ENCODE data around the gene ZNF280B.

Gene ZNF280B

DNA sequence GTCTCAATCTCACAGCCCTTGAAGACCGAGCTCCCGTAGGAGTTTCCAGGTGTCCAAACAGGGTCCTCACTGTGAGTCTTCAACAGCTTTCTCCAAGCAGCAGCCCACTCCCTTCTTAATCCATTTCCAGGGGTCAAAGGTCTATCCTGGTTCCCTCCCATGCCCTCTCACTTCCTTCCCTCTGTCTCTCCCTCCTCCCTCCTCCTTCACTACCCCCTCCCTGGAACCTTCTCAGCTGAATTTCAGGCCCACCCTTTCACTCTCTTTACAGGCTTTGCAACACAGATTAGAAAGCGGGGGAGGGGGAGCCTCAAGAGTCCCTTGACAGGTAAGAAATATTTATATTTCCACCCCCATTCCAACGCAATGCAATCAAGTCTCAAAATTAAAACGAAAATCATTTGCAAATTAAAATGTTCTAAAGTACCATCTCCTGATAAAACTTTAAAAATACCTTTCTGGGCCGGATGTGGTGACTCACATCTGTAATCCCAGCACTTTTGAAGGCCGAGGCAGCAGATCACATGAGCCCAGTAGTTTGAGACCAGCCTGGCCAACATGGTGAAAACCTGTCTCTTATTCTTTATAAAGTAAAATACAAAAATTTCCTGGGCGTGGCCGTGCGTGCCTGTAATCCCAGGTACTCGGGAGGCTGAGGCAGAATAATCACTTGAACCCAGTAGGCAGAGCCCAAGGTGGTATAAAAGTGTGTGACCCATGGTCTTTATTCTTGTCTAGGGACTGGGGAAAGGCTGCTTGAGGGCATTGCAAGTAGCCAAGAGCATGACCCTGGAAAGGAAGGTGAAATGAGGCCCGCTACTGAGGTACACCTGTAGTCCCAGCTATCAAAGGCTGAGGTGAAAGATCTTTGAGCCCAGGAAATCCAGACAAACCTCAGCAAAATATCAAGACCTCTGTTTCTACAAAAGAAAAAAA, 12.4 kb upstream of the ZNF280B start:
- H3K4me3 ChIP-seq (IDR thresholded peaks at IDR 0.05; ENCODE audit: insufficient read depth, low read depth, low read length) = no peak overlapping the region
- TF ChIP-seq CTCF (conservative IDR thresholded peaks at IDR 0.05; ENCODE audit: low read depth, low read length) = no peak
- H3K9ac ChIP-seq = no peak overlapping the region
- no peak overlapping the region for H3K27ac ChIP-seq
- H3K4me2 ChIP-seq = no peak overlapping the region
- H4K20me1 ChIP-seq (ENCODE audit: insufficient read depth) = no peaks in the 10 kb centered on the region
- no peaks in the 10 kb centered on the region for H3K79me2 ChIP-seq (ENCODE audit: insufficient read depth, low read depth)
- no peak overlapping the region for H2AFZ ChIP-seq (ENCODE audit: low read depth)
- no peaks in the 10 kb centered on the region for H3K36me3 ChIP-seq (ENCODE audit: insufficient read depth)
- H3K4me1 ChIP-seq (ENCODE audit: low read depth, poor library complexity, severe bottlenecking) = no peaks in the 10 kb centered on the region
- no peaks in the 10 kb centered on the region for H3K27me3 ChIP-seq (ENCODE audit: insufficient read depth, low read depth)

GRCh38 chr22:22520020-22520656, 11.6 kb upstream of the ZNF280B start, which contains the start of gene ZNF280A:
ZNF280A (minus strand) TSS chr22:22520270; CDS start chr22:22515630, 4,640 bp downstream.
- H3K4me1 ChIP-seq (ENCODE audit: low read depth, poor library complexity, severe bottlenecking) = no peaks in the 10 kb centered on the region
- no peaks in the 10 kb centered on the region for H3K79me2 ChIP-seq (ENCODE audit: insufficient read depth, low read depth)
- H4K20me1 ChIP-seq (ENCODE audit: insufficient read depth) = no peaks in the 10 kb centered on the region
- no peak within 1 kb of the TSS for H3K4me2 ChIP-seq
- H3K4me3 ChIP-seq (IDR thresholded peaks at IDR 0.05; ENCODE audit: insufficient read depth, low read depth, low read length) = no peak within 1 kb of the TSS
- no peak for TF ChIP-seq CTCF (conservative IDR thresholded peaks at IDR 0.05; ENCODE audit: low read depth, low read length)
- no peaks in the 10 kb centered on the region for H3K27me3 ChIP-seq (ENCODE audit: insufficient read depth, low read depth)
- no peaks in the 10 kb centered on the region for H3K36me3 ChIP-seq (ENCODE audit: insufficient read depth)
- no peak within 1 kb of the TSS for H3K9ac ChIP-seq
- H2AFZ ChIP-seq (ENCODE audit: low read depth) = no peak within 1 kb of the TSS
- no peak within 1 kb of the TSS for H3K27ac ChIP-seq

DNA sequence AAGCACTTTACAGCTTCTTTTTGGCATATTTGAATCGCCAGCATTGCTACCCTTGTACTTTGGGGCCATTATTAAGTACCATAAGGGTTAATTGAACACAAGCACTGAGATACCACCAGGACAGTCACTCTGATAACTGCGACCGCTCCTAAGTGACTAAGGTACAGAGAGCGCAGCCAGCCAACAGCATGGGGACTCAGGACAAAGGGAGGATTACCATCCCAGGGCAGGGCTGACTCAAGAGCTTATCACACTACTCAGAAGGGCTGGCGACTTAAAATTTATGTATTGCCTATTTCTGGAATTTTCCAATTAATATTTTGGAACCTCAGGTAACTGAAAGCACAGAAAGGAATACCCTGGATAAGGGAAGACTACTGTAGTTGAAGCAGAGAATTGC, 11.0 kb upstream of the ZNF280B start:
- no peaks in the 10 kb centered on the region for H3K36me3 ChIP-seq (ENCODE audit: insufficient read depth)
- H3K4me1 ChIP-seq (ENCODE audit: low read depth, poor library complexity, severe bottlenecking) = no peaks in the 10 kb centered on the region
- no peaks in the 10 kb centered on the region for H3K27me3 ChIP-seq (ENCODE audit: insufficient read depth, low read depth)
- no peaks in the 10 kb centered on the region for H4K20me1 ChIP-seq (ENCODE audit: insufficient read depth)
- no peak overlapping the region for H3K4me2 ChIP-seq
- H3K9ac ChIP-seq = no peak overlapping the region
- no peak overlapping the region for H3K27ac ChIP-seq
- no peaks in the 10 kb centered on the region for H3K79me2 ChIP-seq (ENCODE audit: insufficient read depth, low read depth)
- H3K4me3 ChIP-seq (IDR thresholded peaks at IDR 0.05; ENCODE audit: insufficient read depth, low read depth, low read length) = no peak overlapping the region
- no peak for TF ChIP-seq CTCF (conservative IDR thresholded peaks at IDR 0.05; ENCODE audit: low read depth, low read length)
- no peak overlapping the region for H2AFZ ChIP-seq (ENCODE audit: low read depth)

GRCh38 chr22:22516992-22517391, 8.4 kb upstream of the ZNF280B start:
- no peak overlapping the region for H3K4me3 ChIP-seq (IDR thresholded peaks at IDR 0.05; ENCODE audit: insufficient read depth, low read depth, low read length)
- no peaks in the 10 kb centered on the region for H3K36me3 ChIP-seq (ENCODE audit: insufficient read depth)
- H3K9ac ChIP-seq = no peak overlapping the region
- H3K4me2 ChIP-seq = no peak overlapping the region
- no peak overlapping the region for H2AFZ ChIP-seq (ENCODE audit: low read depth)
- TF ChIP-seq CTCF (conservative IDR thresholded peaks at IDR 0.05; ENCODE audit: low read depth, low read length) = no peak
- H3K79me2 ChIP-seq (ENCODE audit: insufficient read depth, low read depth) = no peaks in the 10 kb centered on the region
- H3K27me3 ChIP-seq (ENCODE audit: insufficient read depth, low read depth) = no peaks in the 10 kb centered on the region
- H3K4me1 ChIP-seq (ENCODE audit: low read depth, poor library complexity, severe bottlenecking) = no peaks in the 10 kb centered on the region
- H3K27ac ChIP-seq = no peak overlapping the region
- no peaks in the 10 kb centered on the region for H4K20me1 ChIP-seq (ENCODE audit: insufficient read depth)

All from KMS-11 (cell line).